RWPE2 (cell line): ENCODE results near the gene ISCU.

ENCODE experiments used
- ATAC-seq: fragments of 200-7000 bp; cut with Tn5 transposase; 3 replicates; pipeline ENCODE4 v1.9.1; 2021; ENCODE audit warnings: low read depth
- DNase-seq: peaks from one replicate; pipeline ENCODE4 v3.0.0-alpha.2; 2020; ENCODE audit warnings: low spot score
- H3K27ac ChIP-seq: fragments of 450-650 bp; 2 replicates; pipeline ENCODE4 v1.5.1; 2017; ENCODE audit warnings: mild to moderate bottlenecking; ENCODE audit not compliant: poor library complexity, severe bottlenecking
- H3K27me3 ChIP-seq: fragments of 250-450 bp; sonication (Bioruptor Pico); 2 replicates; pipeline ENCODE4 v1.5.1; 2021; ENCODE audit warnings: mild to moderate bottlenecking, moderate library complexity; ENCODE audit not compliant: insufficient read depth, poor library complexity, severe bottlenecking
- H3K36me3 ChIP-seq: fragments of 250-450 bp; sonication (Bioruptor Pico); 2 replicates; pipeline ENCODE4 v1.5.1; 2020; ENCODE audit warnings: low read depth, mild to moderate bottlenecking, moderate library complexity
- H3K4me1 ChIP-seq: fragments of 250-450 bp; sonication (Bioruptor Pico); 2 replicates; pipeline ENCODE4 v1.5.1; 2021; ENCODE audit warnings: mild to moderate bottlenecking, moderate library complexity; ENCODE audit not compliant: insufficient read depth, poor library complexity, severe bottlenecking
- H3K4me3 ChIP-seq: fragments of 250-450 bp; sonication (Bioruptor Pico); 2 replicates; pipeline ENCODE4 v1.5.1; 2021; ENCODE audit warnings: mild to moderate bottlenecking, moderate library complexity; ENCODE audit not compliant: severe bottlenecking
- H3K9me3 ChIP-seq: fragments of 250-450 bp; sonication (Bioruptor Pico); 2 replicates; pipeline ENCODE4 v1.5.1; 2021; ENCODE audit warnings: mild to moderate bottlenecking, moderate library complexity; ENCODE audit not compliant: severe bottlenecking
- CTCF ChIP-seq: fragments of 450-650 bp; IDR thresholded peaks from one replicate; pipeline ENCODE4 v1.5.1; 2017; ENCODE audit warnings: mild to moderate bottlenecking, moderate library complexity; ENCODE audit not compliant: poor library complexity, severe bottlenecking

Gene ISCU

GRCh38 chr12:108595711-108596647 is 33.6 kb downstream of the ISCU start:
- no peak for ATAC-seq
- no peak overlapping the region for H3K4me3 ChIP-seq
- no peak for DNase-seq
- no peaks in the 10 kb centered on the region for H3K27me3 ChIP-seq
- no peaks in the 10 kb centered on the region for H3K36me3 ChIP-seq
- no peak for TF ChIP-seq CTCF
- no peaks in the 10 kb centered on the region for H3K4me1 ChIP-seq
- H3K9me3 ChIP-seq: no peaks in the 10 kb centered on the region
- no peak overlapping the region for H3K27ac ChIP-seq

DNA sequence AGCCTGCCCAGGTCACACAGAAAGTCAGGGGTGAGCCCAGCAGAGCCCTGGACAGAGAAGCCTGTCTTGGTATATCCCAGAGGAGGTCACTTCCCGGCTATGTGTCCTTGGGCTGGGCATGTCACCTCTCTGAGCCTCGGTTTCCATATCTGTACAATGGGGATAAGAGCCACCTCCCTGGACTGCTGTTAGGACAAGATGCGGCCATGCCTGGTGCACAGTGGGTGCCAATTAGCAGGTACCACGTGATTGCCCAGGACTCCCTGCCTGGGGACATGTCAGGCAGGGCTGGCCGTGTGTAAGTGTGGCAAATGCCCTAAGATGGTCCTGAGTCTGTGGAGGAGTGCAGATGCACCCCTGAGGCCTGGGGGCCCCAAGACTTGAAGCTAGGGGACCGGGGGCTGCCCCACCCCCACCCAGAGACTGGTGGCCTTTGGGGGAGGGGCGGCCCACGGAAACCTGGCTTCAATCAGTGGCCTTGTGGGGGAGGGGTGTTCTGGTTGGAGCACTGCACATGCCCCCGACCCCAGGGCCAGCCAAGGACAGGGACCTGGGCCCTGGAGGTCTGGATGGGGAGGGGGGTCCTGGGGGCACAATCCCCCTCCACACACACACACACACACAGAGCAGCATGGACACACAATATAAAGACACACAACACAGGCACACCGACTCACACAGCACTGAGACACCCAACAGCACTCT is 34.6 kb downstream of the ISCU start:
- Histone ChIP-seq H3K36me3 (no peaks in the 10 kb centered on the region), H3K27ac (no peak overlapping the region), H3K9me3 (no peaks in the 10 kb centered on the region), H3K27me3 (no peaks in the 10 kb centered on the region), H3K4me3 (no peak overlapping the region), H3K4me1 (no peaks in the 10 kb centered on the region)
- DNase-seq (no peak), ATAC-seq (no peak)
- TF ChIP-seq CTCF: no peak

- Histone ChIP-seq H3K36me3 (no peaks in the 10 kb centered on the region), H3K9me3 (no peaks in the 10 kb centered on the region), H3K27me3 (no peaks in the 10 kb centered on the region), H3K4me3 (no peak within 1 kb of the TSS), H3K27ac (no peak within 1 kb of the TSS), H3K4me1 (no peaks in the 10 kb centered on the region)
- ATAC-seq: peak; percentile 20; the same call in 1 of the 3 replicates
- no peak for TF ChIP-seq CTCF
- no peak for DNase-seq
Observed at GRCh38 chr12:108597559-108598471, 35.4 kb downstream of the ISCU start, which contains the start of gene TMEM119. Gene TMEM119, minus strand, starts transcription at chr12:108598084. Its CDS starts 5,701 bp downstream, at chr12:108592383.

- Histone ChIP-seq H3K4me1 (no peaks in the 10 kb centered on the region), H3K9me3 (no peaks in the 10 kb centered on the region), H3K36me3 (no peaks in the 10 kb centered on the region), H3K4me3 (no peak overlapping the region), H3K27me3 (no peaks in the 10 kb centered on the region), H3K27ac (no peak overlapping the region)
- no peak for DNase-seq
- no peak for TF ChIP-seq CTCF
- ATAC-seq: no peak
Observed at GRCh38 chr12:108598553-108599250, 36.3 kb downstream of the ISCU start.
